Panc1 (cell line): ENCODE data around the gene CDK6.

Source experiments
- POLR2AphosphoS5 ChIP-seq: IDR thresholded peaks from 2 replicates; pipeline ENCODE4 v1.6.1; 2012; ENCODE audit warnings: mild to moderate bottlenecking, low read depth, low read length, moderate library complexity
- TF ChIP-seq, protein P1 (sequence below): fragments of 450-650 bp; IDR thresholded peaks from 2 replicates; pipeline ENCODE4 v1.5.1; 2017; ENCODE audit warnings: mild to moderate bottlenecking

DNA sequence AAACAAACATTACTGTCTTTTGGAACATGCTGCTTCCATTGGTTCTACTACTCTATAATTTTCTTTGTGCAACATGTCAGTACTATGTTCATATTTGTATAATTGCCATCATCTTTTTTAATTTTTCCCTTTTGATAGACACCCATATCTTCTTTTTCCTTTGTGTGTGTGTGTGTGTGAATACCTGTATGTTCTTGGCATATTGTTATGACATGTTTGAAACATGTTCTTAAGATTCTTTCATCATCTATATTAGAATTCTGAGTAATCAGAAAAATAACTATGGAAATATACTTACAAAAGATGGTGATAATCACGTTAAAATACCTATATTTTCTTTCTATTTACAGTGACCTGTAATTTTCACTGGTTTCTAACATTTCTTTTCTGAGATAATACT, 3.5 kb upstream of the CDK6 start:
- TF ChIP-seq, protein P1, sequence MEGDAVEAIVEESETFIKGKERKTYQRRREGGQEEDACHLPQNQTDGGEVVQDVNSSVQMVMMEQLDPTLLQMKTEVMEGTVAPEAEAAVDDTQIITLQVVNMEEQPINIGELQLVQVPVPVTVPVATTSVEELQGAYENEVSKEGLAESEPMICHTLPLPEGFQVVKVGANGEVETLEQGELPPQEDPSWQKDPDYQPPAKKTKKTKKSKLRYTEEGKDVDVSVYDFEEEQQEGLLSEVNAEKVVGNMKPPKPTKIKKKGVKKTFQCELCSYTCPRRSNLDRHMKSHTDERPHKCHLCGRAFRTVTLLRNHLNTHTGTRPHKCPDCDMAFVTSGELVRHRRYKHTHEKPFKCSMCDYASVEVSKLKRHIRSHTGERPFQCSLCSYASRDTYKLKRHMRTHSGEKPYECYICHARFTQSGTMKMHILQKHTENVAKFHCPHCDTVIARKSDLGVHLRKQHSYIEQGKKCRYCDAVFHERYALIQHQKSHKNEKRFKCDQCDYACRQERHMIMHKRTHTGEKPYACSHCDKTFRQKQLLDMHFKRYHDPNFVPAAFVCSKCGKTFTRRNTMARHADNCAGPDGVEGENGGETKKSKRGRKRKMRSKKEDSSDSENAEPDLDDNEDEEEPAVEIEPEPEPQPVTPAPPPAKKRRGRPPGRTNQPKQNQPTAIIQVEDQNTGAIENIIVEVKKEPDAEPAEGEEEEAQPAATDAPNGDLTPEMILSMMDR = no peak
- TF ChIP-seq POLR2AphosphoS5 = no peak
